GM23338 (cell line): ENCODE data around the gene E4F1.
"Not testable (repeated sequence)": the region's sequence is repeated elsewhere in the genome, so short reads cannot be mapped to it uniquely, and the experiment has no call there.

Source experiments
- EZH2 ChIP-seq: fragments of 200-600 bp; sonication (generic); IDR thresholded peaks from one replicate; pipeline ENCODE4 v1.8.0; 2017; ENCODE audit warnings: antibody characterized with exemption, mild to moderate bottlenecking, low read depth; ENCODE audit not compliant: unreplicated experiment
- TF ChIP-seq, protein P1 (sequence below), 2 experiments: fragments of 200-600 bp in 1 of 2; sonication (generic) in 1 of 2; conservative IDR thresholded peaks; 2 replicates each; pipeline versions ENCODE4 v1.5.1 to v1.6.1; 2016 to 2017; ENCODE audit warnings: antibody characterized with exemption in 2 of 2, low read depth in 2 of 2, mild to moderate bottlenecking in 2 of 2, moderate library complexity in 1 of 2

DNA sequence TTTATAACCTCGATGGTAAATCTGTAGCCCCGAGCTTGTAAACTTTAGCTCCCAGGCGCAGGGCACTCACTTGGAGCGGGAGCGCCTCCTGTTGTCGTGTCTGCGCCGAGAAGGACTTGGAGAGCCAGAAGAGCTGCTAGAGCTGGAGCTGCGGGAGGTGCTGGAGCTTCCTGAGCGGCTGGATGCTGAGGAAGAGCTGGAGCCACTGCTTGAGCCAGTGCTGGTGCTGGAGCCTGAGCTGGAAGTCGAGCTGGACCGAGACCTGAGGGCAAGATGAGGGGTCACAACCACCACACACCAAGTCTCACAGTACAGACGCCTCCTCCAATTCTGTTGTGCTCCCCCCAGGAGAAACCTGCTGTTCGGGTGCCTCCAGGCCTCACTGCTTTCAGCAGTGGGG, 39.6 kb downstream of the E4F1 start:
- TF ChIP-seq, protein P1, sequence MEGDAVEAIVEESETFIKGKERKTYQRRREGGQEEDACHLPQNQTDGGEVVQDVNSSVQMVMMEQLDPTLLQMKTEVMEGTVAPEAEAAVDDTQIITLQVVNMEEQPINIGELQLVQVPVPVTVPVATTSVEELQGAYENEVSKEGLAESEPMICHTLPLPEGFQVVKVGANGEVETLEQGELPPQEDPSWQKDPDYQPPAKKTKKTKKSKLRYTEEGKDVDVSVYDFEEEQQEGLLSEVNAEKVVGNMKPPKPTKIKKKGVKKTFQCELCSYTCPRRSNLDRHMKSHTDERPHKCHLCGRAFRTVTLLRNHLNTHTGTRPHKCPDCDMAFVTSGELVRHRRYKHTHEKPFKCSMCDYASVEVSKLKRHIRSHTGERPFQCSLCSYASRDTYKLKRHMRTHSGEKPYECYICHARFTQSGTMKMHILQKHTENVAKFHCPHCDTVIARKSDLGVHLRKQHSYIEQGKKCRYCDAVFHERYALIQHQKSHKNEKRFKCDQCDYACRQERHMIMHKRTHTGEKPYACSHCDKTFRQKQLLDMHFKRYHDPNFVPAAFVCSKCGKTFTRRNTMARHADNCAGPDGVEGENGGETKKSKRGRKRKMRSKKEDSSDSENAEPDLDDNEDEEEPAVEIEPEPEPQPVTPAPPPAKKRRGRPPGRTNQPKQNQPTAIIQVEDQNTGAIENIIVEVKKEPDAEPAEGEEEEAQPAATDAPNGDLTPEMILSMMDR (conservative IDR thresholded peaks at IDR 0.05; ENCODE audit: low read depth in 2 of 2): not testable (repeated sequence)
- not testable (repeated sequence) for TF ChIP-seq EZH2
